HL-60 (cell line): ENCODE data around the gene PPP1R14C.

ENCODE experiments used
- DNase-seq, 2 experiments: peaks; one replicate each; pipeline ENCODE4 v3.0.0-alpha.2; 2010 to 2020; ENCODE audit warnings: low read depth in 1 of 2, low spot score in 1 of 2
- H3K27ac ChIP-seq: fragments of 250-450 bp; sonication (Bioruptor Pico); replicated peaks from 2 replicates; pipeline ENCODE4 v1.5.1; 2020; ENCODE audit warnings: mild to moderate bottlenecking, moderate library complexity
- H3K27me3 ChIP-seq: fragments of 250-450 bp; sonication (Bioruptor Pico); 2 replicates; pipeline ENCODE4 v1.5.1; 2021; ENCODE audit warnings: mild to moderate bottlenecking, moderate library complexity; ENCODE audit not compliant: insufficient read depth, poor library complexity, severe bottlenecking
- H3K4me3 ChIP-seq: replicated peaks from 2 replicates; pipeline ENCODE4 v1.5.1; 2011; ENCODE audit warnings: mild to moderate bottlenecking, control low read depth, low read length; ENCODE audit not compliant: insufficient read depth
- CTCF ChIP-seq: IDR thresholded peaks from one replicate; pipeline ENCODE4 v1.5.1; 2011; ENCODE audit warnings: low read length, control low read depth, inconsistent platforms; ENCODE audit not compliant: insufficient read depth
- GABPA ChIP-seq: IDR thresholded peaks from 2 replicates; pipeline ENCODE4 v1.6.1; 2012; ENCODE audit warnings: low read depth
- POLR2AphosphoS5 ChIP-seq: IDR thresholded peaks from 2 replicates; pipeline ENCODE4 v1.6.1; 2012; ENCODE audit warnings: low read depth
- SPI1 ChIP-seq: IDR thresholded peaks from 2 replicates; pipeline ENCODE4 v1.6.1; 2012; ENCODE audit warnings: low read depth, mild to moderate bottlenecking, borderline replicate concordance
- TF ChIP-seq, protein P1 (sequence below): IDR thresholded peaks from 2 replicates; pipeline ENCODE4 v1.6.1; 2012; ENCODE audit warnings: low read depth; ENCODE audit not compliant: insufficient replicate concordance

Gene PPP1R14C

GRCh38 chr6:150245148-150245935 is 102.5 kb downstream of the PPP1R14C start:
- Histone ChIP-seq H3K27ac (no peak overlapping the region), H3K27me3 (no peaks in the 10 kb centered on the region), H3K4me3 (no peak overlapping the region)
- TF ChIP-seq CTCF (no peak), SPI1 (no peak), POLR2AphosphoS5 (no peak), GABPA (no peak)
- TF ChIP-seq, protein P1, sequence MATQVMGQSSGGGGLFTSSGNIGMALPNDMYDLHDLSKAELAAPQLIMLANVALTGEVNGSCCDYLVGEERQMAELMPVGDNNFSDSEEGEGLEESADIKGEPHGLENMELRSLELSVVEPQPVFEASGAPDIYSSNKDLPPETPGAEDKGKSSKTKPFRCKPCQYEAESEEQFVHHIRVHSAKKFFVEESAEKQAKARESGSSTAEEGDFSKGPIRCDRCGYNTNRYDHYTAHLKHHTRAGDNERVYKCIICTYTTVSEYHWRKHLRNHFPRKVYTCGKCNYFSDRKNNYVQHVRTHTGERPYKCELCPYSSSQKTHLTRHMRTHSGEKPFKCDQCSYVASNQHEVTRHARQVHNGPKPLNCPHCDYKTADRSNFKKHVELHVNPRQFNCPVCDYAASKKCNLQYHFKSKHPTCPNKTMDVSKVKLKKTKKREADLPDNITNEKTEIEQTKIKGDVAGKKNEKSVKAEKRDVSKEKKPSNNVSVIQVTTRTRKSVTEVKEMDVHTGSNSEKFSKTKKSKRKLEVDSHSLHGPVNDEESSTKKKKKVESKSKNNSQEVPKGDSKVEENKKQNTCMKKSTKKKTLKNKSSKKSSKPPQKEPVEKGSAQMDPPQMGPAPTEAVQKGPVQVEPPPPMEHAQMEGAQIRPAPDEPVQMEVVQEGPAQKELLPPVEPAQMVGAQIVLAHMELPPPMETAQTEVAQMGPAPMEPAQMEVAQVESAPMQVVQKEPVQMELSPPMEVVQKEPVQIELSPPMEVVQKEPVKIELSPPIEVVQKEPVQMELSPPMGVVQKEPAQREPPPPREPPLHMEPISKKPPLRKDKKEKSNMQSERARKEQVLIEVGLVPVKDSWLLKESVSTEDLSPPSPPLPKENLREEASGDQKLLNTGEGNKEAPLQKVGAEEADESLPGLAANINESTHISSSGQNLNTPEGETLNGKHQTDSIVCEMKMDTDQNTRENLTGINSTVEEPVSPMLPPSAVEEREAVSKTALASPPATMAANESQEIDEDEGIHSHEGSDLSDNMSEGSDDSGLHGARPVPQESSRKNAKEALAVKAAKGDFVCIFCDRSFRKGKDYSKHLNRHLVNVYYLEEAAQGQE = no peak
- DNase-seq = no peak

DNA sequence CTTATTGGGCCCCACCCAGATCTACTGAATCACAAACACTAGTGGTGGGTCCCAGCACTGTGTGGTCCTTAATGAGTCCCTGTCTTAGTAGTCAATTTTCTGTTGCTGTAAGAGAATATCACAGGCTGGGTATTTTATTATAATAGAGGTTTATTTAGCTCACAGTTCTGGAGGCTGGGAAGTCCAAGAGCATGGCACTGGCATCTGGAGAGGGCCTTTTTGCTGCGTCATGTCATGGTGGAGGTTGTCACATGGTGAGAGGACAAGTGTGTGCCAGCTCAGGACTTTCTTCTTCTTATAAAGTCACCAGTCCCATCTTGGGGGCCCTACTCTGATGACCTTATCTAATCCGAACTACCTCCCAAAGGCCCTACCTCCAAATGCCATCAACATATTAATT is 105.0 kb downstream of the PPP1R14C start:
- H3K27ac ChIP-seq = no peak overlapping the region
- TF ChIP-seq CTCF = no peak
- TF ChIP-seq GABPA = no peak
- TF ChIP-seq POLR2AphosphoS5 = no peak
- TF ChIP-seq SPI1 = no peak
- no peak overlapping the region for H3K4me3 ChIP-seq
- no peak for DNase-seq
- H3K27me3 ChIP-seq = no peaks in the 10 kb centered on the region

DNA sequence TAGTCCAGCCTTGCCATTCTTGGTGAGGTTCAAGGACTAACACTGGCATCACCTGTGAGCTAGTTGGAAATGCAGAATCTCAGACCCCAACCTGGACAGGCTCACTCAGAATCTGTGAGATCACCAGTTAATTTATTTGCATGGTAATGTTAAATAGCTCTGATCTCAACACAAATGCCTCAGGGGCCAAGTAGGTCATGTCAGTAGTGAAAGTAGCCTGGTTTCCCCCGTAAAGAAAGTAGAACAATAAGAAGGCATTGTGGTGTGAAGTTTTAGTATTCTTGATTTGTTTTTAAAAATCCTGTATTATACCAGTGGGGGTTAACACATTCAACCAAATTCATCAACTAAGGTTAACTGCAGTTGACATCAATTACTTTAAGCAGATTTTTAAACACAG is 105.5 kb downstream of the PPP1R14C start:
- TF ChIP-seq CTCF (no peak), SPI1 (no peak), POLR2AphosphoS5 (no peak), GABPA (no peak)
- no peaks in the 10 kb centered on the region for H3K27me3 ChIP-seq
- H3K27ac ChIP-seq = no peak overlapping the region
- DNase-seq = no peak
- no peak overlapping the region for H3K4me3 ChIP-seq

- no peak for DNase-seq
- TF ChIP-seq, protein P1 = no peak
- no peak for TF ChIP-seq POLR2AphosphoS5
- no peak for TF ChIP-seq CTCF
- no peak for TF ChIP-seq SPI1
- no peak for TF ChIP-seq GABPA
- Histone ChIP-seq H3K27me3 (peaks cover 3% of the 10 kb centered on the region), H3K27ac (no peak overlapping the region), H3K4me3 (no peak overlapping the region)
Measured at GRCh38 chr6:150249261-150249660, 106.4 kb downstream of the PPP1R14C start.
